AG09309 (cell line): Measurements from ENCODE around the gene JCAD.

Experiments
- DNase-seq: peaks from one replicate; pipeline ENCODE4 v3.0.0-alpha.2; 2010; ENCODE audit warnings: low read depth
- H3K4me3 ChIP-seq: 2 replicates; pipeline ENCODE4 v1.5.1; 2011; ENCODE audit warnings: mild to moderate bottlenecking, low read depth, low read length, moderate library complexity; ENCODE audit not compliant: control insufficient read depth
- CTCF ChIP-seq: IDR thresholded peaks from 2 replicates; pipeline ENCODE4 v1.5.1; 2011; ENCODE audit warnings: mild to moderate bottlenecking, low read depth, low read length, inconsistent platforms; ENCODE audit not compliant: insufficient read depth, control insufficient read depth; ENCODE audit errors: missing control alignments

Gene JCAD

GRCh38 chr10:30042820-30043219 is 16.6 kb downstream of the JCAD start:
- no peak for DNase-seq
- no peak for TF ChIP-seq CTCF
- H3K4me3 ChIP-seq = no peak overlapping the region

- DNase-seq = no peak
- no peak overlapping the region for H3K4me3 ChIP-seq
- TF ChIP-seq CTCF = no peak
These were observed 17.9 kb downstream of the JCAD start for GRCh38 chr10:30041196-30042105.

GRCh38 chr10:30040597-30040996 is 18.8 kb downstream of the JCAD start:
- no peak for TF ChIP-seq CTCF
- no peak overlapping the region for H3K4me3 ChIP-seq
- DNase-seq = no peak

- no peak for DNase-seq
- H3K4me3 ChIP-seq = no peak overlapping the region
- TF ChIP-seq CTCF = no peak
These were observed 19.4 kb downstream of the JCAD start for GRCh38 chr10:30039988-30040387.

- no peak overlapping the region for H3K4me3 ChIP-seq
- no peak for TF ChIP-seq CTCF
- DNase-seq = no peak
These were observed 19.8 kb downstream of the JCAD start for GRCh38 chr10:30039567-30039966.

GRCh38 chr10:30038781-30039536 is 20.4 kb downstream of the JCAD start:
- no peak overlapping the region for H3K4me3 ChIP-seq
- DNase-seq = no peak
- no peak for TF ChIP-seq CTCF
